Left ventricle myocardium inferior (tissue), 1 donor: ENCODE measurements around the gene PHF13. TPM values are rescaled to one million over a fixed set of nuclear protein-coding genes. Genes with fewer than 3 reads are reported as not detected.

ENCODE experiments used
- DNase-seq: peaks from one replicate; pipeline ENCODE4 v3.0.0-alpha.2; 2020
- H3K27ac ChIP-seq: fragments of 200-600 bp; replicated peaks from 2 replicates; pipeline ENCODE4 v1.8.0; 2021
- H3K27me3 ChIP-seq: fragments of 200-600 bp; 2 replicates; pipeline ENCODE4 v1.8.0; 2021; ENCODE audit warnings: low read depth
- H3K36me3 ChIP-seq: fragments of 200-600 bp; 2 replicates; pipeline ENCODE4 v1.8.0; 2021
- H3K4me1 ChIP-seq: fragments of 200-600 bp; 2 replicates; pipeline ENCODE4 v1.8.0; 2021
- H3K4me3 ChIP-seq: fragments of 200-600 bp; 2 replicates; pipeline ENCODE4 v1.8.0; 2021; ENCODE audit warnings: mild to moderate bottlenecking, moderate library complexity
- H3K9me3 ChIP-seq: fragments of 200-600 bp; replicated peaks from 2 replicates; pipeline ENCODE4 v1.8.0; 2021
- CTCF ChIP-seq: fragments of 200-600 bp; IDR thresholded peaks from 2 replicates; pipeline ENCODE4 v1.8.0; 2021; ENCODE audit warnings: antibody characterized with exemption, mild to moderate bottlenecking, borderline replicate concordance
- intact Hi-C: fragments of 100-400 bp; cut with micrococcal nuclease; formaldehyde crosslinking; loops from one replicate; pipeline ENCODE4 v1.11.0; 2022
- total RNA-seq: library from RNA; stranded (reverse); fragmentation: NEBNext Ultra II Directional; extraction: Animal tissue kit (Norgen Biotek cat#: 25700); gene quantifications from one replicate; pipeline ENCODE4 v1.2.1, GENCODE V29; 2021
- donor health status: DM: no; HTN: yes; CAD: no; lungs with severe emphysema.

PHF13 gene
- total RNA-seq, 1 donor from 2014 or later = 6.8 TPM

- Histone ChIP-seq H3K36me3 (no peaks in the 10 kb centered on the region), H3K4me1 (peaks cover 66% of the 10 kb centered on the region), H3K9me3 (no peaks in the 10 kb centered on the region), H3K27me3 (no peaks in the 10 kb centered on the region), H3K27ac (peak overlapping the region; percentile 93), H3K4me3 (peak overlapping the region; percentile 96)
- DNase-seq = no peak
- TF ChIP-seq CTCF = no peak
- intact Hi-C loops = no loop called here
These were observed 33.4 kb upstream of the PHF13 start for GRCh38 chr1:6580119-6580592.

GRCh38 chr1:6580593-6581409, 32.7 kb upstream of the PHF13 start:
- Histone ChIP-seq H3K4me3 (peak overlapping the region; percentile 96), H3K4me1 (peaks cover 72% of the 10 kb centered on the region), H3K9me3 (no peaks in the 10 kb centered on the region), H3K27me3 (no peaks in the 10 kb centered on the region), H3K27ac (peak overlapping the region; percentile 93), H3K36me3 (no peaks in the 10 kb centered on the region)
- intact Hi-C loops = no loop called here
- no peak for DNase-seq
- no peak for TF ChIP-seq CTCF

- H3K9me3 ChIP-seq = no peaks in the 10 kb centered on the region
- DNase-seq = no peak
- TF ChIP-seq CTCF = no peak
- no peaks in the 10 kb centered on the region for H3K27me3 ChIP-seq
- intact Hi-C loops = no loop called here
- peak overlapping the region; percentile 93 for H3K27ac ChIP-seq
- no peaks in the 10 kb centered on the region for H3K36me3 ChIP-seq
- H3K4me1 ChIP-seq = peaks cover 81% of the 10 kb centered on the region
- peak overlapping the region; percentile 96 for H3K4me3 ChIP-seq
These were observed 31.8 kb upstream of the PHF13 start for GRCh38 chr1:6581561-6582305.

- Histone ChIP-seq H3K9me3 (no peaks in the 10 kb centered on the region), H3K4me1 (peaks cover 88% of the 10 kb centered on the region), H3K4me3 (no peak overlapping the region), H3K27me3 (no peaks in the 10 kb centered on the region), H3K36me3 (peaks cover under 1% of the 10 kb centered on the region), H3K27ac (no peak overlapping the region)
- DNase-seq = no peak
- TF ChIP-seq CTCF = no peak
- intact Hi-C loops = no loop called here
These were observed 31.2 kb upstream of the PHF13 start for GRCh38 chr1:6582370-6582769.

GRCh38 chr1:6584126-6585080, 29.1 kb upstream of the PHF13 start:
- H3K9me3 ChIP-seq = no peaks in the 10 kb centered on the region
- H3K27me3 ChIP-seq = no peaks in the 10 kb centered on the region
- H3K36me3 ChIP-seq = peaks cover 21% of the 10 kb centered on the region
- no peak for TF ChIP-seq CTCF
- no peak overlapping the region for H3K4me3 ChIP-seq
- intact Hi-C loops = no loop called here
- DNase-seq = no peak
- peaks cover 90% of the 10 kb centered on the region for H3K4me1 ChIP-seq
- H3K27ac ChIP-seq = no peak overlapping the region
